ENCODE measurements around the gene ITPK1.

ITPK1 gene

DNA sequence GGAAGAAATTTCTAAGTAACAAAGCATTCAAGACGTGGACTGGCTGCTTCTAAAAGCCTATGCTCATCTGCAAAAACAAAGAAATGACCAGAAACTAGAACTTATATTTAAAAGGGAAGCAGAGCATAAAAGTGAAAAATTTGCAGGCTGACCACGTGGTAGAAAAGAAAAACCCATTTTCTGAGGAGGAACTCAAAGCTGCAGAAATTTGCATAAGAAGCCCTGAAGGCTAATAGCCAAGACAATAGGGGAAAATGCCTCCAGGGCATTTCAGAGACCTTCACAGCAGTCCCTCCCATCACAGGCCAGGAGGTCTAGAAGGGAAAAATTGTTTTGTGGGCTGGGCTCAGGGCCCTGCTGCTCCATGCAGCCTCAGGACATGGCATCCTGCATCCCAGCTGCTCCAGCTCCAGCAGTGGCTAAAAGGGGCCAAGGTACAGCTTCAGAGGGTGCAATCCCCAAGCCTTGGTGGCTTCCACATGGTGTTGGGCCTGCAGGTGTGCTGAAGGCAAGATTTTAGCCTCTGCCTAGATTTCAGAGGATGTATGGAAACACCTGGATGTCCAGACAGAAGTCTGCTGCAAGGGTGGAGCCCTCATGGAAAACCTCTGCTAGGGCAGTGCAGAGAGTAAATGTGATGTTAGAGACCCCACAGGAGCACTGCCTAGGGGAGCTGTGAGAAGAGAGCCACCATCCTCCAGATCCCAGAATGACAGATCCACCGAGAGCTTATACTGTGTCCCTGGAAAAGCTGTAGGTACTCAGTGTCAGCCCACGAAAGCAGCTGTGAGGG, 137.3 kb downstream of the ITPK1 start:
- peaks cover 0 to 31% of the 10 kb centered on the region in 2 donors for H3K36me3 ChIP-seq (ENCODE audit: control insufficient read depth in 1 of 2, insufficient read depth in 2 of 2, low read length in 2 of 2)
- no peaks in the 10 kb centered on the region for H3K27me3 ChIP-seq (ENCODE audit: low read depth, low read length)
- H3K27ac ChIP-seq (ENCODE audit: low read length) = no peak overlapping the region
- no peaks in the 10 kb centered on the region for H3K4me1 ChIP-seq (ENCODE audit: control insufficient read depth in 1 of 2, insufficient read depth in 2 of 2, low read length in 2 of 2)
- H3K4me3 ChIP-seq (ENCODE audit: low read depth in 1 of 2, low read length in 2 of 2) = no peak overlapping the region
- H3K9me3 ChIP-seq (ENCODE audit: control insufficient read depth in 1 of 2, low read length in 2 of 2) = peaks cover 2 to 20% of the 10 kb centered on the region in 2 donors

- peaks cover 0 to 31% of the 10 kb centered on the region in 2 donors for H3K36me3 ChIP-seq (ENCODE audit: control insufficient read depth in 1 of 2, insufficient read depth in 2 of 2, low read length in 2 of 2)
- peaks cover 0 to 8% of the 10 kb centered on the region in 2 donors for H3K4me1 ChIP-seq (ENCODE audit: control insufficient read depth in 1 of 2, insufficient read depth in 2 of 2, low read length in 2 of 2)
- H3K4me3 ChIP-seq (ENCODE audit: low read depth in 1 of 2, low read length in 2 of 2) = no peak overlapping the region
- no peaks in the 10 kb centered on the region for H3K27me3 ChIP-seq (ENCODE audit: low read depth, low read length)
- peaks cover 2 to 17% of the 10 kb centered on the region in 2 donors for H3K9me3 ChIP-seq (ENCODE audit: control insufficient read depth in 1 of 2, low read length in 2 of 2)
- no peak overlapping the region for H3K27ac ChIP-seq (ENCODE audit: low read length)
Observed at GRCh38 chr14:92976268-92976667, 139.5 kb downstream of the ITPK1 start.

- H3K36me3 ChIP-seq (ENCODE audit: control insufficient read depth in 1 of 2, insufficient read depth in 2 of 2, low read length in 2 of 2) = peaks cover 0 to 31% of the 10 kb centered on the region in 2 donors
- H3K27me3 ChIP-seq (ENCODE audit: low read depth, low read length) = no peaks in the 10 kb centered on the region
- no peak overlapping the region for H3K4me3 ChIP-seq (ENCODE audit: low read depth in 1 of 2, low read length in 2 of 2)
- H3K9me3 ChIP-seq (ENCODE audit: control insufficient read depth in 1 of 2, low read length in 2 of 2) = peaks cover 2 to 17% of the 10 kb centered on the region in 2 donors
- no peak overlapping the region for H3K27ac ChIP-seq (ENCODE audit: low read length)
- peaks cover 0 to 8% of the 10 kb centered on the region in 2 donors for H3K4me1 ChIP-seq (ENCODE audit: control insufficient read depth in 1 of 2, insufficient read depth in 2 of 2, low read length in 2 of 2)
Observed at GRCh38 chr14:92974541-92975345, 141.0 kb downstream of the ITPK1 start.

DNA sequence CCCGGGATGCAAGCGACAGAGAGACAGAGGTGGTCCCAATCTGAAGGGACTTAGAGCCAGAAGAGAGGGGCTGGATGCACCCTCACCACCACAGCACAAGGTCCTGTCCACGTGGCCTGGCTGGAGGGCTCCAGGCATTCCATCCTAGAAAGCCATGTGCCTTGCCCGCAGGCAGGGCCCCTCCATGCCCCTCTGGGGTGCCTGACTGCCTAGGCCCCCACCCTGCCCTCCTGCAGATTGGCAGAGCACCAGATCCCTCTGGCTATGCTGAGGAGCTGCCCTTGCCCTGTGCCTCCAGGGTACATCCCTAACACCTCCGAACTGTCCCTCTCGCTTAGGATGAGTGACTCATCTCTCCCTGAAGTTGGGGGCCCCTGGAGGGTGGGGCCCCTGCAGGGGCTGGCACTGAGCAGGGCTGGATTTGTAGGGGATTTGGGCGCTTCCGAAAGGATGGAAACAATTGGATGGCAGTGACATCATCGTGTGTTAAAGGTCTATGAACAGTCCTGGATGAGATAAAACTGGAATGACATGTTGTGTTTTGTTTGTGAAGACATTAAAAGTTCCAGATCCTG, 141.8 kb downstream of the ITPK1 start:
- peak overlapping the region; percentile 16 for H3K27ac ChIP-seq (ENCODE audit: low read length)
- H3K4me3 ChIP-seq (ENCODE audit: low read depth in 1 of 2, low read length in 2 of 2) = no peak overlapping the region
- peaks cover 2 to 17% of the 10 kb centered on the region in 2 donors for H3K9me3 ChIP-seq (ENCODE audit: control insufficient read depth in 1 of 2, low read length in 2 of 2)
- peaks cover 0 to 29% of the 10 kb centered on the region in 2 donors for H3K36me3 ChIP-seq (ENCODE audit: control insufficient read depth in 1 of 2, insufficient read depth in 2 of 2, low read length in 2 of 2)
- H3K27me3 ChIP-seq (ENCODE audit: low read depth, low read length) = no peaks in the 10 kb centered on the region
- H3K4me1 ChIP-seq (ENCODE audit: control insufficient read depth in 1 of 2, insufficient read depth in 2 of 2, low read length in 2 of 2) = peaks cover 0 to 8% of the 10 kb centered on the region in 2 donors

- H3K27me3 ChIP-seq (ENCODE audit: low read depth, low read length) = no peaks in the 10 kb centered on the region
- peaks cover 0 to 8% of the 10 kb centered on the region in 2 donors for H3K4me1 ChIP-seq (ENCODE audit: control insufficient read depth in 1 of 2, insufficient read depth in 2 of 2, low read length in 2 of 2)
- H3K9me3 ChIP-seq (ENCODE audit: control insufficient read depth in 1 of 2, low read length in 2 of 2) = peaks cover 2 to 12% of the 10 kb centered on the region in 2 donors
- peak overlapping the region; percentile 16 for H3K27ac ChIP-seq (ENCODE audit: low read length)
- no peak overlapping the region for H3K4me3 ChIP-seq (ENCODE audit: low read depth in 1 of 2, low read length in 2 of 2)
- peaks cover 0 to 24% of the 10 kb centered on the region in 2 donors for H3K36me3 ChIP-seq (ENCODE audit: control insufficient read depth in 1 of 2, insufficient read depth in 2 of 2, low read length in 2 of 2)
Observed at GRCh38 chr14:92973261-92973797, 142.4 kb downstream of the ITPK1 start.

- H3K27me3 ChIP-seq (ENCODE audit: low read depth, low read length) = no peaks in the 10 kb centered on the region
- peaks cover 0 to 15% of the 10 kb centered on the region in 2 donors for H3K36me3 ChIP-seq (ENCODE audit: control insufficient read depth in 1 of 2, insufficient read depth in 2 of 2, low read length in 2 of 2)
- H3K4me3 ChIP-seq (ENCODE audit: low read depth in 1 of 2, low read length in 2 of 2) = no peak overlapping the region
- no peak overlapping the region for H3K27ac ChIP-seq (ENCODE audit: low read length)
- H3K9me3 ChIP-seq (ENCODE audit: control insufficient read depth in 1 of 2, low read length in 2 of 2) = peaks cover 0 to 11% of the 10 kb centered on the region in 2 donors
- H3K4me1 ChIP-seq (ENCODE audit: control insufficient read depth in 1 of 2, insufficient read depth in 2 of 2, low read length in 2 of 2) = peaks cover 0 to 8% of the 10 kb centered on the region in 2 donors
Observed at GRCh38 chr14:92971601-92972180, 144.0 kb downstream of the ITPK1 start.

- H3K9me3 ChIP-seq (ENCODE audit: control insufficient read depth in 1 of 2, low read length in 2 of 2) = peaks cover 0 to 2% of the 10 kb centered on the region in 2 donors
- H3K36me3 ChIP-seq (ENCODE audit: control insufficient read depth in 1 of 2, insufficient read depth in 2 of 2, low read length in 2 of 2) = peaks cover 0 to 3% of the 10 kb centered on the region in 2 donors
- H3K27ac ChIP-seq (ENCODE audit: low read length) = no peak overlapping the region
- H3K4me1 ChIP-seq (ENCODE audit: control insufficient read depth in 1 of 2, insufficient read depth in 2 of 2, low read length in 2 of 2) = peaks cover 0 to 9% of the 10 kb centered on the region in 2 donors
- no peaks in the 10 kb centered on the region for H3K27me3 ChIP-seq (ENCODE audit: low read depth, low read length)
- no peak overlapping the region for H3K4me3 ChIP-seq (ENCODE audit: low read depth in 1 of 2, low read length in 2 of 2)
Observed at GRCh38 chr14:92970271-92970670, 145.5 kb downstream of the ITPK1 start.

DNA sequence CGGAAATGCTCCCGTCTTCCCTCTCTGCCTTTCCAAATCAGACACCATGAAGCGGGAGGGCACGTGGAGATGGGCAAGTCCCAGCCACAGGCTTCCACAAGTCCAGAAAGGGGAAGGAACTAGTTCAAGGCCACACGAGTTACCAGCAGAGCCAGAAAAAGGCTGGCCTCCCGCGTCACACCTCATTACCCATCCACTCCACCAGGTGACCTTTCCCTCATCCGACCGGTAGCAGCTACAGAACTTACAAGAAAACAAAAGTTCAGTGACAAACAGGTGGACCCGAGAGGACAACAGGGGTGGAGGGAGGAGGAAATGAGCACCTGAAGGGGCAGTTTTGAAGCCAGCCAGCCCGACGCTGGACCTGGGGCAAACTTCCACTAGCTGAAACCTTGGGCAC, 145.9 kb downstream of the ITPK1 start:
- H3K4me3 ChIP-seq (ENCODE audit: low read depth in 1 of 2, low read length in 2 of 2) = no peak overlapping the region
- H3K4me1 ChIP-seq (ENCODE audit: control insufficient read depth in 1 of 2, insufficient read depth in 2 of 2, low read length in 2 of 2) = peaks cover 0 to 13% of the 10 kb centered on the region in 2 donors

DNA sequence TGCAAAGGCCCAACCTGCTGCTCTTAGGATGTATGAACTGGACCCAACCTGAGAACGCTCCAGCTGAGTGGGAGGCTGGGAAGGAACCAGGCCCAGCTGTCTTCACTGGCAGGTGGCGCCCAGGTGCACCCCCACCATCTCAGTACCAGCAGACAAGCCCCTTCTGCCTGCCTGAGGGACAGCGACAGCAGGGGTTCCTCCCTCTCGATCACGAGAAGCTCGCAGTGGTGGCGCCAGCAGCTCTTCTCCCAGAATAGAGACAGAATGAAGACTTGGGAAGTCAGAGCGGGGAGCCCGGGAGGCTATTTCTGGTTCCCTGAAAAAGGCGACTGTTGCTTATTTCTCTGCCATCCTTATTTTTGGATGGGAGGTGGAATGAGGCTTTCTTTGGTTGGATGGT, 146.3 kb downstream of the ITPK1 start:
- H3K9me3 ChIP-seq (ENCODE audit: control insufficient read depth in 1 of 2, low read length in 2 of 2) = no peaks in the 10 kb centered on the region
- no peaks in the 10 kb centered on the region for H3K36me3 ChIP-seq (ENCODE audit: control insufficient read depth in 1 of 2, insufficient read depth in 2 of 2, low read length in 2 of 2)
- no peak overlapping the region for H3K27ac ChIP-seq (ENCODE audit: low read length)

More for the DNA sequence above, 145.9 kb downstream of the ITPK1 start:
- H3K36me3 ChIP-seq (ENCODE audit: control insufficient read depth in 1 of 2, insufficient read depth in 2 of 2, low read length in 2 of 2) = no peaks in the 10 kb centered on the region
- H3K27ac ChIP-seq (ENCODE audit: low read length) = no peak overlapping the region
- no peaks in the 10 kb centered on the region for H3K9me3 ChIP-seq (ENCODE audit: control insufficient read depth in 1 of 2, low read length in 2 of 2)
- H3K27me3 ChIP-seq (ENCODE audit: low read depth, low read length) = no peaks in the 10 kb centered on the region

GRCh38 chr14:92968291-92969020, 147.3 kb downstream of the ITPK1 start:
- H3K4me1 ChIP-seq (ENCODE audit: control insufficient read depth in 1 of 2, insufficient read depth in 2 of 2, low read length in 2 of 2) = peaks cover 6 to 27% of the 10 kb centered on the region in 2 donors
- no peaks in the 10 kb centered on the region for H3K9me3 ChIP-seq (ENCODE audit: control insufficient read depth in 1 of 2, low read length in 2 of 2)
- no peak overlapping the region for H3K27ac ChIP-seq (ENCODE audit: low read length)
- no peak overlapping the region for H3K4me3 ChIP-seq (ENCODE audit: low read depth in 1 of 2, low read length in 2 of 2)
- H3K36me3 ChIP-seq (ENCODE audit: control insufficient read depth in 1 of 2, insufficient read depth in 2 of 2, low read length in 2 of 2) = no peaks in the 10 kb centered on the region
- no peaks in the 10 kb centered on the region for H3K27me3 ChIP-seq (ENCODE audit: low read depth, low read length)

More for the DNA sequence above, 146.3 kb downstream of the ITPK1 start:
- Histone ChIP-seq H3K4me1 (ENCODE audit: control insufficient read depth in 1 of 2, insufficient read depth in 2 of 2, low read length in 2 of 2) (peaks cover under 1 to 18% of the 10 kb centered on the region in 2 donors), H3K27me3 (ENCODE audit: low read depth, low read length) (no peaks in the 10 kb centered on the region), H3K4me3 (ENCODE audit: low read depth in 1 of 2, low read length in 2 of 2) (no peak overlapping the region)

Data from muscle layer of duodenum (tissue), 2 donors.